SK-N-SH (cell line): ENCODE measurements around the gene TMPRSS12. TPM values are rescaled to one million over a fixed set of nuclear protein-coding genes. Genes with fewer than 3 reads are reported as not detected.
"Not testable (repeated sequence)": the region's sequence is repeated elsewhere in the genome, so short reads cannot be mapped to it uniquely, and the experiment has no call there.

Source experiments
- CTCF ChIA-PET: fragments of 300-600, 350-600 bp; formaldehyde crosslinking; extraction: SDS; loops from one replicate; lab custom pipeline; 2021; lab: Yijun Ruan, JAX
- POLR2A ChIA-PET: fragments of 350-600 bp; sonication (Branson Sonifier 250); formaldehyde crosslinking; extraction: SDS; loops from one replicate; lab custom pipeline; 2020; ENCODE audit warnings: antibody characterized with exemption, inconsistent platforms; lab: Yijun Ruan, JAX
- DNase-seq: peaks from one replicate; pipeline ENCODE4 v3.0.0; 2012
- H2AFZ ChIP-seq: fragments of 200-600 bp; sonication (generic); 2 replicates; pipeline ENCODE4 v1.8.1; 2016; ENCODE audit warnings: antibody characterized with exemption, mild to moderate bottlenecking, low read depth
- H3F3A ChIP-seq: fragments of 200-600 bp; sonication (generic); replicated peaks from 2 replicates; pipeline ENCODE3; 2016; ENCODE audit warnings: antibody characterized with exemption, mild to moderate bottlenecking; ENCODE audit not compliant: insufficient read depth
- H3K27ac ChIP-seq, 2 experiments: fragments of 200-500 bp in 1 of 2; fragments of 200-600 bp in 1 of 2; sonication (Bioruptor generic) in 1 of 2; sonication (generic), shearing (Covaris generic) in 1 of 2; 2 replicates each; pipeline versions ENCODE4 v1.5.1 to v1.6.1; 2014 to 2016; ENCODE audit warnings: low read depth in 2 of 2, inconsistent platforms in 1 of 2, low read length in 1 of 2, mild to moderate bottlenecking in 1 of 2, mixed read lengths in 1 of 2
- H3K27me3 ChIP-seq: fragments of 200-600 bp; sonication (generic), shearing (Covaris generic); 2 replicates; pipeline ENCODE4 v1.6.1; 2016; ENCODE audit warnings: mixed run types; ENCODE audit not compliant: insufficient read depth
- H3K36me3 ChIP-seq, 2 experiments: fragments of 200-500 bp in 1 of 2; fragments of 200-600 bp in 1 of 2; sonication (Bioruptor generic) in 1 of 2; sonication (generic) in 1 of 2; replicated peaks in 1 of 2; 2 replicates each; pipeline versions ENCODE3 to v1.5.1; 2014 to 2016; ENCODE audit warnings: low read length in 1 of 2, mild to moderate bottlenecking in 1 of 2; ENCODE audit not compliant: insufficient read depth in 2 of 2, control insufficient read depth in 1 of 2
- H3K4me1 ChIP-seq, 2 experiments: fragments of 200-500 bp in 1 of 2; fragments of 200-600 bp in 1 of 2; sonication (Bioruptor generic) in 1 of 2; sonication (generic), shearing (Covaris generic) in 1 of 2; 2 replicates each; pipeline versions ENCODE4 v1.5.1 to v1.6.1; 2014 to 2016; ENCODE audit warnings: low read depth in 1 of 2, low read length in 1 of 2, mixed run types in 1 of 2; ENCODE audit not compliant: insufficient read depth in 2 of 2, control insufficient read depth in 1 of 2
- H3K4me2 ChIP-seq: fragments of 200-600 bp; sonication (generic), shearing (Covaris generic); 2 replicates; pipeline ENCODE4 v1.6.1; 2017; ENCODE audit warnings: mixed run types
- H3K4me3 ChIP-seq, 2 experiments: fragments of 200-500 bp in 1 of 2; fragments of 200-600 bp in 1 of 2; sonication (Bioruptor generic) in 1 of 2; sonication (generic), shearing (Covaris generic) in 1 of 2; 2 replicates each; pipeline versions ENCODE4 v1.5.1 to v1.8.1; 2014 to 2016; ENCODE audit warnings: low read depth in 2 of 2, inconsistent platforms in 1 of 2, low read length in 1 of 2, mild to moderate bottlenecking in 1 of 2, mixed read lengths in 1 of 2, moderate library complexity in 1 of 2
- H3K79me2 ChIP-seq: fragments of 200-600 bp; sonication (generic); 2 replicates; pipeline ENCODE4 v1.8.1; 2017; ENCODE audit warnings: mild to moderate bottlenecking; ENCODE audit not compliant: insufficient read depth
- H3K9ac ChIP-seq: fragments of 200-600 bp; sonication (generic); 2 replicates; pipeline ENCODE4 v1.6.1; 2017; ENCODE audit warnings: mixed run types
- H3K9me2 ChIP-seq: fragments of 200-600 bp; sonication (generic); 2 replicates; pipeline ENCODE4 v1.6.1; 2017; ENCODE audit warnings: mixed run types
- H3K9me3 ChIP-seq: fragments of 200-600 bp; sonication (generic); 2 replicates; pipeline ENCODE4 v1.6.1; 2017; ENCODE audit warnings: mixed run types, mild to moderate bottlenecking, moderate library complexity
- H4K20me1 ChIP-seq: fragments of 200-600 bp; sonication (generic); 2 replicates; pipeline ENCODE4 v1.6.1; 2017; ENCODE audit warnings: mild to moderate bottlenecking, mixed run types; ENCODE audit not compliant: insufficient read depth
- FOSL2 ChIP-seq: IDR thresholded peaks from 2 replicates; pipeline ENCODE4 v1.4.0; 2012; ENCODE audit warnings: low read depth, mild to moderate bottlenecking, moderate library complexity, borderline replicate concordance
- FOXM1 ChIP-seq: IDR thresholded peaks from 2 replicates; pipeline ENCODE4 v1.4.0; 2012; ENCODE audit warnings: low read depth, mild to moderate bottlenecking
- MXI1 ChIP-seq: IDR thresholded peaks from 2 replicates; pipeline ENCODE4 v1.6.1; 2012; ENCODE audit warnings: mild to moderate bottlenecking, low read depth, low read length, improper control_type of control experiment
- POLR2AphosphoS5 ChIP-seq: IDR thresholded peaks from 2 replicates; pipeline ENCODE4 v1.6.1; 2012; ENCODE audit warnings: low read depth, low read length
- RXRA ChIP-seq: IDR thresholded peaks from 2 replicates; pipeline ENCODE4 v1.4.0; 2012; ENCODE audit warnings: low read depth, mild to moderate bottlenecking, borderline replicate concordance
- SIN3A ChIP-seq: IDR thresholded peaks from 2 replicates; pipeline ENCODE4 v1.6.1; 2012; ENCODE audit warnings: low read depth, mild to moderate bottlenecking, low read length, moderate library complexity, borderline replicate concordance
- TEAD4 ChIP-seq: IDR thresholded peaks from 2 replicates; pipeline ENCODE4 v1.4.0; 2012; ENCODE audit warnings: mild to moderate bottlenecking, borderline replicate concordance; ENCODE audit not compliant: insufficient read depth
- WGBS: methylation state at CpG from one replicate; pipeline ENCODE4 v1.1.6; 2017; ENCODE audit warnings: low lambda C conversion rate; 5-methylcytosine and 5-hydroxymethylcytosine counted together
- polyA plus RNA-seq, 3 experiments: library from polyadenylated mRNA; depleted of rRNA; stranded (reverse); fragments of >200 nt; gene quantifications; 2 replicates each; pipeline ENCODE4 v1.2.3, GENCODE V29; 2012
- TF ChIP-seq, protein P1 (sequence below): IDR thresholded peaks from 2 replicates; pipeline ENCODE4 v1.4.0; 2012; ENCODE audit warnings: low read depth, borderline replicate concordance
- TF ChIP-seq, protein P2 (sequence below): IDR thresholded peaks from 2 replicates; pipeline ENCODE4 v1.4.0; 2012; ENCODE audit warnings: low read depth
- TF ChIP-seq, protein P3 (sequence below): IDR thresholded peaks from 2 replicates; pipeline ENCODE4 v1.4.0; 2012; ENCODE audit warnings: low read depth, borderline replicate concordance
- TF ChIP-seq, protein P4 (sequence below): IDR thresholded peaks from 2 replicates; pipeline ENCODE4; 2012

Gene TMPRSS12
- polyA plus RNA-seq, 1 of the 3 experiments (the other 2 are of a cell fraction) = not detected

DNA sequence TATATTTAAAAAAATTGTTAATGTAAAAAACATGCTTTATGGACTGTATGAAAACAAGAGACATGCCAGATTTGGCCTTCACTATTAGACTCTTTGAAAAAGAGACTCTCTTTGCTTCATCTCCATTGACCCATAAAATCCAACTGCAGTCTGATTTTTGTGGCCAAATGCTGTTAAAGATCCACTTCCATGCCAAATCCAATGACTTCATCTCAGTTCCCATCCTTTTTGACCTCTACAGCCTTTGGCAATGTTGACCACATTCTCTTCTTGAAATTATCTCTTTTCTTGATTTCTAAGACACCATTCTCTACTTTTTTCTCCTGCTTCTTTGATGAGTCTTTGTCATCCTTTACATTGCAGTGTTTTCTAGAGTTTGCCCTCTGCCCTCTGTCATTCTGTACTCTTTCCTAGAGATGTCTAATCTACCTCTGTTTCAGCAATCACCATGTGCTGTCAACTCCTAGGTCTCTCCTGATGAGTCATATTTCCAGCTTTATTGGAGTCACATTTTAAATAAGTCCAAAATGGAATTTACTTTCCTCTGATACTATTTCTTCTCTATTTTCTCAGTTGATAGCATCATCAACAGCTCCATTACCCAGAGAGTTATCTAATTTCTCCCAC is 2.4 kb downstream of the TMPRSS12 start (continued):
- TF ChIP-seq, protein P1, sequence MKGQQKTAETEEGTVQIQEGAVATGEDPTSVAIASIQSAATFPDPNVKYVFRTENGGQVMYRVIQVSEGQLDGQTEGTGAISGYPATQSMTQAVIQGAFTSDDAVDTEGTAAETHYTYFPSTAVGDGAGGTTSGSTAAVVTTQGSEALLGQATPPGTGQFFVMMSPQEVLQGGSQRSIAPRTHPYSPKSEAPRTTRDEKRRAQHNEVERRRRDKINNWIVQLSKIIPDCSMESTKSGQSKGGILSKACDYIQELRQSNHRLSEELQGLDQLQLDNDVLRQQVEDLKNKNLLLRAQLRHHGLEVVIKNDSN = no peak
- TF ChIP-seq, protein P2, sequence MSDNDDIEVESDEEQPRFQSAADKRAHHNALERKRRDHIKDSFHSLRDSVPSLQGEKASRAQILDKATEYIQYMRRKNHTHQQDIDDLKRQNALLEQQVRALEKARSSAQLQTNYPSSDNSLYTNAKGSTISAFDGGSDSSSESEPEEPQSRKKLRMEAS = no peak
- TF ChIP-seq, protein P3, sequence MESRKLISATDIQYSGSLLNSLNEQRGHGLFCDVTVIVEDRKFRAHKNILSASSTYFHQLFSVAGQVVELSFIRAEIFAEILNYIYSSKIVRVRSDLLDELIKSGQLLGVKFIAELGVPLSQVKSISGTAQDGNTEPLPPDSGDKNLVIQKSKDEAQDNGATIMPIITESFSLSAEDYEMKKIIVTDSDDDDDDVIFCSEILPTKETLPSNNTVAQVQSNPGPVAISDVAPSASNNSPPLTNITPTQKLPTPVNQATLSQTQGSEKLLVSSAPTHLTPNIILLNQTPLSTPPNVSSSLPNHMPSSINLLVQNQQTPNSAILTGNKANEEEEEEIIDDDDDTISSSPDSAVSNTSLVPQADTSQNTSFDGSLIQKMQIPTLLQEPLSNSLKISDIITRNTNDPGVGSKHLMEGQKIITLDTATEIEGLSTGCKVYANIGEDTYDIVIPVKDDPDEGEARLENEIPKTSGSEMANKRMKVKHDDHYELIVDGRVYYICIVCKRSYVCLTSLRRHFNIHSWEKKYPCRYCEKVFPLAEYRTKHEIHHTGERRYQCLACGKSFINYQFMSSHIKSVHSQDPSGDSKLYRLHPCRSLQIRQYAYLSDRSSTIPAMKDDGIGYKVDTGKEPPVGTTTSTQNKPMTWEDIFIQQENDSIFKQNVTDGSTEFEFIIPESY = no peak
- no peak for TF ChIP-seq POLR2AphosphoS5
- no peak for TF ChIP-seq RXRA
- no peak for TF ChIP-seq SIN3A
- TF ChIP-seq, protein P4, sequence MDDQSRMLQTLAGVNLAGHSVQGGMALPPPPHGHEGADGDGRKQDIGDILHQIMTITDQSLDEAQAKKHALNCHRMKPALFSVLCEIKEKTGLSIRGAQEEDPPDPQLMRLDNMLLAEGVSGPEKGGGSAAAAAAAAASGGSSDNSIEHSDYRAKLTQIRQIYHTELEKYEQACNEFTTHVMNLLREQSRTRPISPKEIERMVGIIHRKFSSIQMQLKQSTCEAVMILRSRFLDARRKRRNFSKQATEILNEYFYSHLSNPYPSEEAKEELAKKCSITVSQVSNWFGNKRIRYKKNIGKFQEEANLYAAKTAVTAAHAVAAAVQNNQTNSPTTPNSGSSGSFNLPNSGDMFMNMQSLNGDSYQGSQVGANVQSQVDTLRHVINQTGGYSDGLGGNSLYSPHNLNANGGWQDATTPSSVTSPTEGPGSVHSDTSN = no peak

DNA sequence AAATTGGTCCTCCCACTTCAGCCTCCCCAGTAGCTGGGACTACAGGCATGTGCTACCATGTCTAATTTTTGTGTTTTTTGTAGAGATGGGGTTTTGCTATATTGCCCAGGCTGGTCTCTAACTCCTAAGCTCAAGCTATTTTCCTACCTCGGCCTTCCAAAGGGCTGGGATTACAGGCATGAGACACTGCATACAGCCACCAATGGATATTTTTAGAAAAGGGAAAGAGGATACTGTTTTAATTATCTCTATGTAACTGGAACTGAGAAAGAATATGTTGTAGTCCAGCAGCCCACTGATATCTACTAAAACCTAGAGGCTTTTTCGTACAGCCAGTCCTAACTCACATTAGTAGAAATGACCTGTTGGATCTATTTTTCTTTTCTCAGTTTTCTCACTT is 6.2 kb downstream of the TMPRSS12 start:
- H3K9ac ChIP-seq = no peak overlapping the region
- DNase-seq = no peak
- H3K27ac ChIP-seq = no peak overlapping the region
- no peaks in the 10 kb centered on the region for H4K20me1 ChIP-seq
- ChIA-PET CTCF (interaction anchor here (1.3 kb wide), 1 partner anchor 24 kb away, joined by 4 read pairs; no protein-coding TSS in a partner anchor), POLR2A (no interaction called here)
- H3K79me2 ChIP-seq = no peaks in the 10 kb centered on the region
- 75% methylated on average over 2 of the region's 2 CpGs for WGBS
- H3K9me2 ChIP-seq = no peaks in the 10 kb centered on the region
- no peak overlapping the region for H3K4me3 ChIP-seq
- no peak overlapping the region for H2AFZ ChIP-seq
- no peaks in the 10 kb centered on the region for H3F3A ChIP-seq
- H3K4me2 ChIP-seq = no peak overlapping the region
- no peaks in the 10 kb centered on the region for H3K9me3 ChIP-seq
- no peaks in the 10 kb centered on the region for H3K27me3 ChIP-seq
- no peaks in the 10 kb centered on the region for H3K36me3 ChIP-seq
- no peaks in the 10 kb centered on the region for H3K4me1 ChIP-seq
- TF ChIP-seq FOSL2 = no peak
- TF ChIP-seq TEAD4 = no peak
- TF ChIP-seq MXI1 = no peak
- no peak for TF ChIP-seq FOXM1
- no peak for TF ChIP-seq POLR2AphosphoS5

DNA sequence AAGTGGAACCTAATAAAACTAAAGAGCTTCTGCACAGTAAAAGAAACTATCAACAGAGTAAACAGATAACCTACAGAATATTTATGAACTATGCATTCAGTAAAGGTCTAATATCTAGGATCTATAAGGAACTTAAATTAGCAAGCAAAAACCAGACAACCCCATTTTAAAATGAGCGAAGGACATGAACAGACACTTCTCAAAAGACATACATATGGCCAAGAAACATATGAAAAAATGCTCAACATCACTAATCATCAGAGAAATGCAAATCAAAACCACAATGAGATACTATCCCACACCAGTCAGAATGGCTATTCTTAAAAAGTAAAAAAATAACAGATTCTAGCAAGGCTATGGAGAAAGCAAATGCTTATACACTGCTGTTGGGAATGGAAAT is 12.5 kb downstream of the TMPRSS12 start:
- H3K36me3 ChIP-seq, H3K9me2 ChIP-seq, POLR2A ChIA-PET, H3K4me3 ChIP-seq, H3K79me2 ChIP-seq, DNase-seq, H3K27ac ChIP-seq, H3K9me3 ChIP-seq, CTCF ChIA-PET, H3K9ac ChIP-seq, H2AFZ ChIP-seq, H3K4me1 ChIP-seq, H3K4me2 ChIP-seq, H3K27me3 ChIP-seq, H3F3A ChIP-seq, H4K20me1 ChIP-seq: not testable (repeated sequence)
- 77% methylated on average over 1 of the region's 1 CpG for WGBS

DNA sequence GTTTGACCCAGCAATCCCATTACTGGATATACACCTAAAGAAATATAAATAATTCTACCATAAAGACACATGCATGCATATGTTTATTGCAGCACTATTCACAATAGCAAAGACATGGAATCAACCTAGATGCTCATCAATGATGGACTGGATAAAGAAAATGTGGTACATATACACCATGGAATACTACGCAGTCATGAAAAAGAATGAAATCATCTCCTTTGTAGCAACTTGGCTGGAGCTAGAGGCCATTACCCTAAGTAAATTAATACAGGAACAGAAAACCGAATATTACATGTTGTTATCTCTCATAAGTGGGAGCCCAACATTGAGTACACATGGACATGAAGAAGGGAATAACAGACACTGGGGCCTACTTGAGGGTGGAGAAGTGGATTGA is 13.0 kb downstream of the TMPRSS12 start:
- CTCF ChIA-PET, H3K9me3 ChIP-seq, H3K9me2 ChIP-seq, H3K4me2 ChIP-seq, POLR2A ChIA-PET, H3K27ac ChIP-seq, H3K36me3 ChIP-seq, H3K4me1 ChIP-seq, H4K20me1 ChIP-seq, H3K4me3 ChIP-seq, H3K9ac ChIP-seq, H3K27me3 ChIP-seq, H3F3A ChIP-seq, H3K79me2 ChIP-seq, H2AFZ ChIP-seq, DNase-seq: not testable (repeated sequence)
- 49% methylated on average over 2 of the region's 2 CpGs for WGBS
